Pulmonary artery endothelial cell (primary cell): ENCODE measurements around the gene CAMK1. TPM values are rescaled to one million over a fixed set of nuclear protein-coding genes. Genes with fewer than 3 reads are reported as not detected.
"Not testable (repeated sequence)": the region's sequence is repeated elsewhere in the genome, so short reads cannot be mapped to it uniquely, and the experiment has no call there.

Experiments used
- DNase-seq: peaks from one replicate; pipeline ENCODE4 v3.0.0-alpha.2; 2011; ENCODE audit warnings: low read depth, low spot score
- total RNA-seq: library from RNA; depleted of rRNA; stranded (reverse); fragments of >200 nt; gene quantifications from 2 replicates; pipeline ENCODE4 v1.2.3, GENCODE V29; 2014

CAMK1 gene
- total RNA-seq, 1 donor from 2014 or later: 46.7 TPM

DNA sequence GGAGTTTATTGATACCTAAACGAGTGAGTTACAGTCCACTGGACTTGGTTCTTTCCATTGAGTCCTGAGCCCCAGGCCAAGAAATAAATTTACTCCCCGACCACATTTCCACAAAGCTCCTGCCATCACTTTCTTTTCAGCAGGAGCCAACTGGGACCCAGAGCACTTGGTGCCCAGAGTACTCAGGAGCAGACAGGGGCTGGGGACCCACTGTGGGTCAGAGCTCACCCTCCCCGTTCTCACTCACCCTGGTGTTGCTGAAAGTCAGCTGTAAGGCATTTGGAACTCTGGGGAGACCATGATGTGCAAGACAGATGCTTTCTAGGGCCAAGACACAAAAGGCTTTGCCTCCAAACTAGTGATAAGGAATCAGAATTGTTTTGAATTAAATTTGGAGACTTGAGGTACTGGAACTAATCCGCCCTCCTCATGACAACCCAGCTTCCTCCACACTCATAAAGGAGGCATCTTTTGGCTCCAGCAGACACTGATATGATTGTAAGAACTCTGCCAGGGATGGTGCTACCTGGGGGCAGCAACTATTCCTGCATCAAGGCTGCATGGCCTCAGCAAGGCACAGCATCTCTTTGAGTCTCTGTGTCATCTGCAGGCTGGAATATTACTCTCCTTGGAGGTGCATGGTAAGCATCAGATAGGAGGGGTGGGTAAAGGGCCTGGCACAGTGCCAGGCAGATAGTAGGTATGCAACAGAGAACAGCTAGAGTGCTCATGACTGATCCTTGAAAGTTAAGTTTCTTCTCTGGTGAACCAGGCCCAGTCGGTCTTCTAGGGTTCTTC lies 7.3 kb upstream of the CAMK1 start:
- no peak for DNase-seq

DNA sequence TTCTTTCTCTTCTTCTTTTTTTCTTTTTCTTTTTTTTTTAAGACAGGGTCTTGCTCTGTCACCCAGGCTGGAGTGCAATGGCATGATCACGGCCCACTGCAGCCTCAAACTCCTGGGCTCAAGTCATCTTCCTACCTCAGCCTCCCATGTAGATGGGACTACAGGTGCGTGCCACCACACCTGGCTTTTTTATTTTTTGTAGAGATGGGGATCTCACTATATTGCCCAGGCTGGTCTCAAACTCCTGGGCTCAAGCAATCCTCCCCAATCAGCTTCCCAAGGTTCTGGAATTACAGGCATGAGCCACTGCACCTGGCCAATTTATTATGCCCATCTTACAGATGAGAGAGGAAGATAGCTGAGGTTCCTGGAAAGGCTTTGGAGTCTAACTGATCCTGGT lies 1.3 kb upstream of the CAMK1 start:
- DNase-seq: not testable (repeated sequence)

DNA sequence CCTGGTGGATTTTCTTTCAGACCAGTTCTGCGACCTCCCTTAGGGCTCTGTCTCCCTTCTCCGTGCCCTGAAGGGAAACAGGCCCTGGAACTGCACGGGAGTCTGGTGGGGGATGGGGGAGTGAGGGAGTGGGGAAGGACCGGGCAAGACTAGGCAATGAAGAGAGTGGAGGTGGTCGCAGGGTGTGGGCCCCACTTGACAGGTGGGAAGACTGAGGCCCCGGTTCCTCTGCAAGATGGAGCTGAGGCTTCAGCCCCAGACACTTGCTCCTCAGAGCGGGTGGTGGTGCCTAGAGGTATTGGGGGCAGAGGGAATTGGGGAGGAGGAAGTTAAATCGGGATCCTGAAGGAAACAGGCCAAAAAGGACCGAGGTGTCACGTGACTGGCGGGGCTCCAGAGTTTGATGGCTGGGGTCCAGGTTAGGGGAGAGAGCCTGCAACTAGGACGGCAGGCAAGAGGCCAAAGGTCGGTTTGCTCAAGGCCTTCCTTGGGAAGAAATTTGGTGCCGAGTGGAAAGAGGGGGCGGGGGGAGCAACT lies 597 bp upstream of the CAMK1 start:
- no peak for DNase-seq

DNA sequence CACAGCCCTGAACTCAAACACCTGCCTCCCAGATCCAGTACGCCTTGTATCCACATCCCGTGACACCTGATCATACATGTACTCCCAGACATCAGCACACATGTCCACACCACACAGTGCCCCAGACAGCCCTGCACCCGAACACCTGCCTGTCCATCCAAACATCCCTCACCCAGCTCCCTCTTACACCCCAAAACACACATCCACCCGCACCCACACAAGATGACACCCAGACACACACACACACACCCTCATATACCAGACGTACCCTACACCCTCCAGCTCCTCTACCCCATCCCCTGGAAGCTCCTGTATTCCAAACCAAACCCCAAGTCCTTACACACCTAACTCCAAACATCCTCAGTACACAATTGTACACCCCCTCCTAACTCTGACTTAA lies 735 bp downstream of the CAMK1 start:
- DNase-seq: no peak

GRCh38 chr3:9768141-9768775 lies 1.5 kb downstream of the CAMK1 start:
- DNase-seq: no peak

GRCh38 chr3:9767418-9767817 lies 2.3 kb downstream of the CAMK1 start:
- no peak for DNase-seq

DNA sequence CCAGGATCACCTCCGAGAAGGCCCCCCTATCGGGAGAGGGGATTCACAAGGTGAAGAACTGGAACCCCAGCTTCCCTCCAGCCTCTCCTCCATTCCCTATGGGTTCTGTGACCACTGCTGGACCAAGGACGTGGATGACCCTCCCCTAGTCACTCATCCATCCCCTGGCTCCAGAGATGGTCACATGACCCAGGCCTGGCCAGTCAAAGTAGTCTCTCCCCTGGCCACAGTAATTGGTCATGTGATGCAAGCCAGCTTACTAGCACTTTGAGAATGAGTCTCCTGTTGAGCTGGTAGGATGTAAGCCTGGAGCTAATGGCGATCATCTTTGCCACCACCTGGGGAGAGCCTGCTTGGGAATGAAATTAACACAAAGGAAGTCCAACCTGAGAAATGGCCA lies 3.9 kb downstream of the CAMK1 start:
- DNase-seq: no peak

GRCh38 chr3:9762871-9763270 lies 6.9 kb downstream of the CAMK1 start:
- no peak for DNase-seq

- no peak for DNase-seq
Measured at GRCh38 chr3:9761919-9762318, 7.8 kb downstream of the CAMK1 start.

GRCh38 chr3:9760779-9761505 lies 8.8 kb downstream of the CAMK1 start:
- no peak for DNase-seq

DNA sequence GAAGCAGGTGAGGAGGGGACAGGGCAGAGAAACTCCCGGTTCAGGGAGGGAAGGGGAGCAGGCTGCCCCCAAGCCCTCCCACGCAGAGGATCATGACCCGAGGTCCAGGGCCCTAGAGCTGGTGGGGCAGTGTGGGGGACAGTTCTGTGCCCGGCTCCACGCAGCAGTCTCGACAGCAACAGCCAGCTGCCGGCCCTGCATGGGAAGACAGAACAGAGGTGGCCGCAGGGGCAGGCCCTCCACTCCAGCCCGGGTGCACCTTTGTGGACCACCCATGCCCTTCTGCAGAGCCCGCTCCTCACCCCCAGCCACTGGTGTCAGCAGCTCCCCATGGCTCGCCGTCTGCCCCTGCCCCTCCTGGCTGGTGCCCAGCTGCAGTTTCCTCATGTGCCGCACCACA lies 12.3 kb downstream of the CAMK1 start:
- DNase-seq: no peak

- no peak for DNase-seq
Measured at GRCh38 chr3:9754678-9755077, 15.1 kb downstream of the CAMK1 start.

DNA sequence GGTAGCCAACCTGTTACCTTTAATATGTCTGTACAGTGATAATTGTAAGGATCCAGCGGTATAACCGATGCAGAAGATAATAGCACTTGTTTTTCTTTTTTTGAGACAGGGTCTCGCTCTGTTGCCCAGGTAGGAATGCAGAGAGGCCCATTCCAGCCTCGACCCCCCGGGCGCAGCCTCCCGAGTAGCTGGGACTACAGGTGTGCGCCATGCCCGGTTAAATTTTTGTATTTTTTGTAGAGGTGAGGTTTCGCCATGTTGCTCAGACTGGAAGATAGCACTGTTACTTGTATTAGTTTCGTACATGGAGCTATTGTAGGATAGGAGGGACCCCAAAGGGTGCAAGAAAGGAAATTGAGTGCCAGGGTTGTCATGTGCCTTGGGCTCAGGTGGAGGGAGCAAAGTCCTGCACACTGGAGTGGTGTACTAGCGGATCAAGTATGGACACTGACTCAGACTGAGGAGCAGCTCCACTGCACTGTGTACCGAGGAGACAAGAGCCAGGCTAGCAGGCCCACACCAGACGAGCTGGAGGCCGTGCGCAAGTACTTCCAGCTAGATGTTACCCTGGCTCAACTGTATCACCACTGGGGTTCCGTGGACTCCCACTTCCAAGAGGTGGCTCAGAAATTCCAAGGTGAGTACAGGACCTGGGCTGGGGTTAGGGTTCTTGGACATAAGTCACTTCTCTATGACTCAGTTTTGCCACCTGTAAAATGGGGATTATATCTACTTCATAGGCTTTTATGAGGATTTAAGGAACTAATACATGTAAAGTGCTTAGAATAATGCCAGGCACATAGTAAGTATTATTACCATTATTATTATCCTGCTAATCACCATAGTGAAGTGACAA lies 19.0 kb downstream of the CAMK1 start:
- DNase-seq: no peak

DNA sequence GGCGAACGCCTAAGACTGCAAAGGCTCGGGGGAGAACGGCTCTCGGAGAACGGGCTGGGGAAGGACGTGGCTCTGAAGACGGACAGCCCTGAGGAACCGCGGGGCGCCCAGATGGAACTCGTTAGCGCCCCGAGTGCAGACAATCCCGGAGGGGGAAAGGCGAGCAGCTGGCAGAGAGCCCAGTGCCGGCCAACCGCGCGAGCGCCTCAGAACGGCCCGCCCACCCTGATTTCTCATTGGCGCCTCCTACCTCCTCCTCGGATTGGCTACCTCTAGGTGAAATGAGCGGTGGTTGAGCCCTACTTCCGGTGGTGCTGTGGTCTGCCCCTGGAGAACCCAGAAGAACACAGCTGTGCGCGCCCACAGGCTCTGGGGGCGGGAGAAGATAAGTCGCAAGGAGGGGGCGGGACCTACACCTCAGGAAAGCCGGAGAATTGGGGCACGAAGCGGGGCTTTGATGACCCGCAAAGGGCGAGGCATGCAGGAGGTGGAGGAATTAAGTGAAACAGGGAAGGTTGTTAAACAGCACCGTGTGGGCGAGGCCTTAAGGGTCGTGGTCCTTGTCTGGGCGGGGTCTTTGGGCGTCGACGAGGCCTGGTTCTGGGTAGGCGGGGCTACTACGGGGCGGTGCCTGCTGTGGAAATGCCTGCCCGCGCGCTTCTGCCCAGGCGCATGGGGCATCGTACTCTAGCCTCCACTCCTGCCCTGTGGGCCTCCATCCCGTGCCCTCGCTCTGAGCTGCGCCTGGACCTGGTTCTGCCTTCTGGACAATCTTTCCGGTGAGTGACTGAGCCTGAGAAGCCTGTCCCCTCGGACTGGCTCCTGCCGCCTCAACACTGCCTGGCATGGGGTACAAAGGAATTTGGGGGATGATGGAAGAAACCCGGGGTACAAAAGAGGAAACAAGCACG lies 19.8 kb downstream of the CAMK1 start, which contains the start of gene OGG1:
Gene OGG1, plus strand, starts transcription at position 308 of the 911 bp plus-strand sequence. Its CDS starts 335 bp downstream, at position 643.
- peak; percentile 94 for DNase-seq

DNA sequence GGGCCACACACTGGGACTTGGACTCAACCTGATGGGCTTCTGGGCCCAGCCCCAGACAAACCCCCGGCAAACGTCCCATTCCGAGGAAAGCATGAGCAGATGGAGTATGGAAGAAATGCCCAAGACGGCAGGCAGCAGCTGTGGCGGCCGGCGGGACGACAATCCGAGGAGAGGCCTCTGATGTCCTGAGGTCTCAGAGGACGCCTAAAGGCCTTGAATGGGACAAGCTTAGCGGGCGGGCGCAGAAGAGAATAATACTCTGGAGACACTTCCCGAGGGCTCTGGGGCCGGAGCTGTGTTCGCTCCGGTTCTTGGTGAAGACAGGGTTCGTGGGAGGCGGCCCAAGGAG lies 20.5 kb downstream of the CAMK1 start:
- DNase-seq: no peak

DNA sequence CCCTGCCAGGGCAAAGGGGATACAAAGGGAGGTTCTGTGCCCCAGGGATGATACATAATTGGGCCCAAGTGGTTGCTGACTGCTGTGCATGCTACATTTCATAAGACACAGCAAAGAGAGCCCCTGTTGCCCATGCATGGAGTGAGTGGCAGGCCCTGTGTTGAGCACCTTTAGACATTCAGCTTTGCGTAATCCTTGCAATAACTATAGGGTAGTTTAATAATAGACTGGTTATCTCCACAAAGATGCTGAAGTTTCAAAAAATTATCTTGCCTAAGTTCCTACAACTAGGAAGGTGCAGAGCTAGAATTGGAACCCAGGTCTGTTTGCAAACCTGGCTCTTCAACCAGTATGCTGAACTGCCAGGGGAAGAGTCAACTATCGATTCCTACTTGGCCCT lies 21.7 kb downstream of the CAMK1 start:
- no peak for DNase-seq

DNA sequence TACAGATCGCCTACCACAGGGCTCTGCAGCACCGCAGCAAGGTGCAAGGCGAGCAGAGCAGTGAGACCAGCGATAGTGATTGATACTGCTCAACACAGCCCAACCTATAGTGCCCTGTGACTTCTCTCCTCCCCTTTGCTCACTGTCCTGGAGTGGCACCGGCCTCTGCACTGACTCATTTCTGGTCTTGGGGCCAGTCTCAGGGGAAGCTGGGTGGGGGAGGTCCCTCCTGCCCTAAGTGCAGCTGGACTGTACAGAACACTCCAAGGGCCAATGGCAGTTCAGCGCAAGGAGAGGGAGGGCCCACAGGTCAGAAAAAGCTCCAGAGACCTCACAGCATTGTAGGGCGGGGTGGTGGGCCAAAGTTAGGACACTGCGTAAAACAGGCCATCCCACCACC lies 22.5 kb downstream of the CAMK1 start:
- no peak for DNase-seq

DNA sequence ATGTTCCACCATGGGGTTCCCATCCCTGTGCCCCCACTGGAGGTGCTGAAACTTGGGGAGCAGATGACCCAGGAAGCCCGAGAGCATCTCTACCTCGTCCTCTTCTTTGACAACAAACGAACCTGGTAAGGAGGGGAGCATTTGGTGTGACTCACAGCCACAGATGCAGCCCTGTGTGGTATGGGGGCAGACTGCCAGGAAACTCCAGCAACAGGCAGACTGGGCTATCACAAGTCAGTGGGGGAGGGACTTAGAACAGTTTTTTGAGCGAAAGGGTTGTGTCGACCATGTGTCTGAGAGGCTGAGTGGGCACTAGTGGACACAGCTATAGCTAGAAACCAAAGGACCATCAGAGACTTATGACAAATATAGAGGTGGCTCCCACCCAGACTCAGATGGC lies 23.4 kb downstream of the CAMK1 start:
- peak; percentile 54 for DNase-seq

- no peak for DNase-seq
Measured at GRCh38 chr3:9745521-9745920, 24.2 kb downstream of the CAMK1 start.

- DNase-seq: no peak
Measured at GRCh38 chr3:9744162-9744561, 25.6 kb downstream of the CAMK1 start.
